ENCODE measurements around the gene CDKAL1.
A peak's percentile ranks its signal among the peaks of the same experiment; 100 is the strongest.
"Not testable (repeated sequence)": the region's sequence is repeated elsewhere in the genome, so short reads cannot be mapped to it uniquely, and the experiment has no call there.

Gene CDKAL1

DNA sequence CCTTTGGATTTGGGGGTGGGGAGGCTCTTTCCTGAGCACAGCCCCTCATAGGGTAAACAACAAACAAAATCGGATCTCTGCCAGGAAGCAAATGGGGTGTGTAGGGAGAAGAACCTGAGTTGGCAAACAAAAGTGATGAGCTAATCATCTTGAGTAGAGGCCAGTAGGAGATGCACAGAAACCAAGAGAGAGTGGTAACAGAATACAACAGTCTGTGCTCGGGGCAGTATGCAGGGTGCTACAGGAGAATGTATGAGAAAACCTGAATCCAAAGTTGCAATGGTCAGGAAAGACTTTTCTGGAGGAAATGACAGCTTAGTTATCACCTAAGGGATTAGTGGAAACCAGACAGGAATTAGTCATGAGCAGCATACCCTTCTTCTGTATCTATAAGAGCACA, 177.8 kb downstream of the CDKAL1 start:
- peak; percentile 85 for DNase-seq

GRCh38 chr6:20715135-20715806, 181.0 kb downstream of the CDKAL1 start:
- DNase-seq = no peak

DNA sequence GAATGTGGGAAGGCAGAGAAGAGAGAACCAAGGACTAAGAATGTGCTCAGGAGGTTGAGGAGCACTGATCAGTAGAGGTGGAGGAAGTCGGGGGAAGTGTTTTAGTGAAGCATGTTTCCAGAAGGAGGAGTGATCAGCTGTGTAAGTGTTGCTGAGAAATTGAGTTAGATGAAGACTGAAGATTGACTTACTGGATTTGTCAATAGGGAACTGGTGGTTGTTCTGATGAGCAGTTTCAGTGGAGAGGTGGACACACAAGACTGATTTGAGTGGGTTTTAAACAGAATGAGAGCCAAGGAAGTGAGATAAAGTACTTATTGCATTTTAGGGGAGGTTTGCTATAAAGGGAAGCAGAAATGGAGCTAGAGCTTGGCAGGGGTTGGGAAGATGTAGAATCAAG, 182.6 kb downstream of the CDKAL1 start:
- no peak for DNase-seq

DNA sequence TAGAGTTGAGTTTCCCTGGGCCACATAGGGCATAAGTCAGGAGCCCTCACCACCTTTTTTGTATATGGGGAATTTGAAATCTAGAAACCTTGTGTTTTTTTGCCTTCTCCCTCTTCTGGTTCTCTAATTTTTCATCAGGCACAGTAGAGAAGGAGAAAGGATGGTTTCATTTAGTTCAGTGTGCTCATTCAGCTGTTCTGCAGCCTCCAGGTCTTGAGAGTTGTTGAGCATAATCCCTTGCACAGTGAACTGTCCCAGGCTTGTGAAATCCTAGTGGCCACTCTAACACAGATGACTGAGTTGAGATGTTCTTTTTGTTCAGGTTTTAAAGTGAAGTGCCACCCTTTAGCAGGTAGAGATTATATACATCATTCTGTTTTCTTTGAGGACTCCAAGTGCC, 183.5 kb downstream of the CDKAL1 start:
- peak; percentile 42 for DNase-seq

DNA sequence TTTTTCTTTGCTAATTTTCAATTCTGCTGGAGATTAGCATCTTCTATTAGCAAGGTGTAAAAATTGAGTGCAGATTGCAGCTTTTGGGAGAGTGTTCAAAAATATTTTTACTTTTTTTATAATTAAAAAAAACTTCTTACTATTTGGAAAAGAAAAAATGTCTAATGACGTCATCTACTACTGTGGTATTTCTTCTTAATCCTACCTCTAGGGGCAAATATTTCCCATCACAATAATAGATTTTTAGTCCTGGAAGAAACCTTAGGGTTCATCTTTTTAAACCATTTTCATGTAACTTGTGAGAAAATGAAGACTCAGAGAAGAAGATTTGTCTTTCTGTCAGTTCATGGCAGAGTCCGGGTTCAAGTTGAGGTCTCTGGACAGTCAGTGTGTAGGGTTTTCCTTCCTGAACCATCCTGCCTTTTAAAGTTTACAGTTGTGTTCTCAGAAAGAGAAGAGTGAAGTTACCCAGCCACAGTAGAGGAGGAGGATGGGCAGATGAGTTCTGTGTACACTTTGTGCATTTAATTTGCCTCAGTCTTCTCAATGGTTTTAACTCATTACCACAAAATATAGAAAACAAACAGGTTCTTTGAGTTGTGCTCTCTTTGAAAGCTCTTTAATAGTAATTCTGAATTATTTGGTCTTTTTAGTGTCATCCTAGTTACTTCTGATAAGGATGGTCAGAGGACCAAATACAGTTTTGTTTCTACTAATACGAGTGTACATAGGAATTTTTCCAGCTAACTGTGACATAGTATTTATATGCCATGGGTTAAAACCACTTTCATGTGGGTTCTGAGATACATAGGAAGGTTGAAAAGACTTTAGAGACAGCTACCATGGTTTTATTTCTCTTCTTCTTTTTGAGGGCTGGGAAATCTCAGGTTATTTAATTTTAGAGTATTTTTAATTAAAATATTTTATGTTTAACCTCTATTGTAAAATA, 184.7 kb downstream of the CDKAL1 start:
- no peak for DNase-seq

GRCh38 chr6:20719980-20720379, 185.7 kb downstream of the CDKAL1 start:
- no peak for DNase-seq

DNA sequence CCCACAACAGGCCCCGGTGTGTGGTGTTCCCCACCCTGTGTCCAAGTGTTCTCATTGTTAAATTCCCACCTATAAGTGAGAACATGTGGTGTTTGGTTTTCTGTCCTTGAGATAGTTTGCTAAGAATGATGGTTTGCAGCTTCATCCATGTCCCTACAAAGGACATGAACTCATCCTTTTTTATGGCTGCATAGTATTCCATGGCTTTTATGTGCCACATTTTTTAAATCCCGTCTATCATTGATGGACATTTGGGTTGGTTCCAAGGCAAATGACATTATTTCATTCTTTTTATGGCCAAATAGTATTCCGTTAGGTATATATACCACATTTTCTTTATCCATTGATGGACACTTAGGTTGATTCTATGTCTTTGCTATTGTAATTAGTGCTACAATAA, 186.9 kb downstream of the CDKAL1 start:
- not testable (repeated sequence) for DNase-seq

DNA sequence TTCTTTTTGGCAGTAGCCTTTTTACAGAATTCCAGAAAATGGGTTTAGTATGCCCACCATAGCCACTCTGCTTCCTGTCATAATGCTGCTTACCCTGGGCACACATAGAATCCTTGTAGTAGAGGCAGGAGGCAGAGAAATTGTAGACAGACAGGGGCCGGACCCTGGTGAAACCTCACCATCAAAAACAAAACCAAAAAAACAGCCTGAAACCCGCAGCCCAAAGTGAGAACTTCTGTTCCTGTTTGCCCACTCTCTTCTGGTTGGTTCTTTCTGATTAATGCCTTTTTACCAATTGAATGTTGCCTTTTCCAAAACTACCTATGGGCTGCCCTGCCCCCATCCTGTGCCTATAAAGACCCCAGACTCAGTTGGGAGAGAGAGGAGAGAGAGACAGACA, 188.2 kb downstream of the CDKAL1 start:
- DNase-seq = no peak

GRCh38 chr6:20723236-20723635, 189.0 kb downstream of the CDKAL1 start:
- DNase-seq = no peak

DNA sequence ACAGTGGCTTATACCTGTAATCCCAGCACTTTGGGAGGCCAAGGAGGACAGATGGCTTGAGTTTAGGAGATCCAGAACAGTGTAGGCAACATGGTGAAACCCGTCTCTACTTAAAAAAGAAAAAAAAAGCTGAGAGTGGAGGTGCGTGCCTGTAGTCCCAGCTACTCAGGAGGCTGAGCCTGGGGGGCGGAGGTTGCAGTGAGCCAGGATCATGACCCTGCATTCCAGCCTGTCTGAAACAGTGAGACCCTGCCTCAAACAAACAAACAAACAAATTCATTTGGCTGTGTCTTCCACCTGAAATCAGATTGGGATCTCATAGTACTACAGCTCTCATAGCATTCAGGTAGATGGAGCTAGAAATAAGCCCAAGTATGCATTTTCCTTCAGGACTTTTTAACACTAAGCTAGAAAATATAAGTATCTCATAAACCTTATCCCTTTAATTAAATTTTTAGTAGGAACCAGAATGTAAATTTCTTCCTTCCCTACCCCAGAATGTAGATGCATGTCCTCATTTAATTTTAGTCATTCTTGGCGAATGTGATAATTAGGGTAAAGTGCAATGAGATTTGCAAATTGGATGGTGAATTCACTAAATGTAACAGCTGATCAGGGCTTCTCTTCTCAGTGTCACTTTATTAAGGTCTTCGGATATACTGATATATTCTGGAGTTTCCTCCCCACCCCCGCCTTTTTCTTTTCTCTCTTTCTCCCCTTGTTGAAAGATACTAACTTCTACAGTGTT, 190.4 kb downstream of the CDKAL1 start:
- DNase-seq = no peak

DNA sequence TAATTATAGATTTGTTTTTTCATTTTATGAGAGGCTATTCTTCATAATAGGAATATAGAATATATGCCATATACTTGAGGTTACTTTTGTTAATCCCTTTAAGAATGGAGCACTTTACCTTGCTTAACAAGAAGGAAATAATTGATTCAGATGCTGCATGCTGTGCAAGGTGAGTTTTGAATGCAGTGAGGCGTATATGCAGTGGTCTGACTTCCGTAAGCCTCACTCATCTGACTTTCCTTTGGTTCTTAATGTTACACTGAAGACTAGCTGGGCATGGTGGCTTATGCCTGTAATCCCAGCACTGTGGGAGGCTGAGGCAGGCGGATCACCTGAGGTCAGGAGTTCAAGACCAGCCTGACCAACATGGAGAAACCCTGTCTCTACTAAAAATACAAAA, 191.0 kb downstream of the CDKAL1 start:
- not testable (repeated sequence) for DNase-seq

- no peak for DNase-seq
Observed at GRCh38 chr6:20729086-20729485, 194.8 kb downstream of the CDKAL1 start.

- DNase-seq = not testable (repeated sequence)
Observed at GRCh38 chr6:20732362-20732761, 198.1 kb downstream of the CDKAL1 start.

DNA sequence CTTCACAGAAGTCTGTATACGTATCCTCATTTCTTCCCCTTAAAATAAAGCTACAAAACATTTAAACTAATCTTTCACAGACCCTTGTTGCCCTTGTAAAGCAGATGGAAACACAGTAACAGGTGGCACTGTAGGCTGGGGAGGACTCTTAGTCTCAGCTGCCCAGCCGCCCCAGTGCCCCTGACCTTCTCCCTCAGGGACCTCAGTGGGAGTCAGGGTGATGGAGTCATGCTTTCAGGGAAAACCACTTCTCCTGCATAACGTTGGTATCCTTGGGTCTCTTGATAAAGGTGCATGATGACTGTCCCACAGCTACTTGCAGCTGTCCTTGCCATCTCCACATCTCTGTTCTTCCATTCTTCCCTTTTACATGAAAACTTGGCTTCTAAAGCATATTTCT, 198.6 kb downstream of the CDKAL1 start:
- no peak for DNase-seq

DNA sequence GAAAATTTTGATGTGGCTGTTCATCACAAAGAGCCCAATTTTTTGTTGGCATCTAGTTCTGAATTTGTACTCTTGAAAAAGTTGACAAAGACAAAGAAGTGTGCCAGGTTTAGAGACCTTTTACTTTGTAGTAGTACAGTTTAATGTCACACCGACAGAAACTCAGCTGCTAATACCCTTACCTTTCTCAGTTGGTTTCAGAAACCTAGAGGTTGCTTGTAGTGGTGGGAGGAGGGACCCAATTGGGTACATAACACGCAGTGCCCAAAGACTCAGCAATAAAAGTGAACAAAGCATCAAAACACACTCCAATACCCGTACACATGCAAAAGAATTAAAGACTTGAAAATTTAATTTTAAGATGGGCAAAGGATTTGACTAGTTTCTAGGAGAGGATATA, 203.7 kb downstream of the CDKAL1 start:
- no peak for DNase-seq

DNA sequence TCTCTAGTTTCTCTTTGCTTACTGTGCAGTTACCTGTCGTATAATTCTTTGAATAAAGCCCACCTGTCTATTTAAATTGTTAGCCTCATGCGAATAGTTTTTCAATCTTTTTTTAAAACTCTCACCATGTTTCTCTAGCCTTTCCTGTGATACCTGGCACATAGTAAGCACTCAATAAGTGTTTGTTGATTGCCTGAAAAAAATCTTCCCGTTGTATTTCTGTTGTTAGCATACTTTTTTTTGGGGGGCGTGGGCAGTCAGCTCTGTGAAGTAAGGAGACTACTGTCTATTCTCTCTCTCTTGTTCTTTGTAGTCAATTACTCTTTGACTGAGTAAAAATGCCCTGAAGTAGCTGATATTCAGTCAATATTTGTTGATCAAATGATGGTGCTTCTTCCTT, 205.8 kb downstream of the CDKAL1 start:
- DNase-seq = no peak

DNA sequence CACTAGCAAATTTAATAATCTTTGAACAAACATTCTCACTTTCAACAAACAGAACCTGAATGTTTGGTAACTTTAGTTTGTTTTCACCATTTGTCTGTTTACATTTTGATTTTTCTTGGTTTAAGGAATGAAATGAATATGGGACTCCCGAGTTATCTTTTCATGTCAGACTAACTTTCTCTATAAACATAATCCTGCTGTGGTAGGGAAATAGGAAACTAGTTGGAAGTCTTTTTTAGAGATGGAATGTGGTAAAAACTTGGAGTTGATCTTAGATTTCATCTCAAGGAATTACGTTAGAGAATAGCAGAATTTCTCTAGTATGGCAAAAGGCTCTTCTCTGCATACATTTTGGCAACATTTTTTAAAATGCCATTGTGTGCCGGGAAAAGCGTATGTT, 206.5 kb downstream of the CDKAL1 start:
- no peak for DNase-seq

DNA sequence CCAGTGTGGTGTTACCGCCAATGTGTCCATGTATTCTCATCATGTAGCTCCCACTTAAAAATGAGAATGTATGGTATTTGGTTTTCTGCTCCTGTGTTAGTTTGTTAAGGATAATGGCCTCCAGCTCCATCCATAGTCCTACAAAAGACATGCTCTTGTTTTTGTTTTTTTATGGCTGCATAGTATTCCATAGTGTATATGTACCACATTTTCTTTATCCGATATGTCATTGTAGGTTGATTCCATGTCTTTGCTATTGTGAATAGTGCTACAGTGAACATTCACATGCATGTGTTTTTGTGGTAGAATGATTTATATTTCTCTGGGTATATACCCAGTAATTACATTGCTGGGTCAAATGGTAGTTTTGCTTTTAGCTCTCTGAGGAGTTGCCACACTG, 207.2 kb downstream of the CDKAL1 start:
- DNase-seq = no peak

DNA sequence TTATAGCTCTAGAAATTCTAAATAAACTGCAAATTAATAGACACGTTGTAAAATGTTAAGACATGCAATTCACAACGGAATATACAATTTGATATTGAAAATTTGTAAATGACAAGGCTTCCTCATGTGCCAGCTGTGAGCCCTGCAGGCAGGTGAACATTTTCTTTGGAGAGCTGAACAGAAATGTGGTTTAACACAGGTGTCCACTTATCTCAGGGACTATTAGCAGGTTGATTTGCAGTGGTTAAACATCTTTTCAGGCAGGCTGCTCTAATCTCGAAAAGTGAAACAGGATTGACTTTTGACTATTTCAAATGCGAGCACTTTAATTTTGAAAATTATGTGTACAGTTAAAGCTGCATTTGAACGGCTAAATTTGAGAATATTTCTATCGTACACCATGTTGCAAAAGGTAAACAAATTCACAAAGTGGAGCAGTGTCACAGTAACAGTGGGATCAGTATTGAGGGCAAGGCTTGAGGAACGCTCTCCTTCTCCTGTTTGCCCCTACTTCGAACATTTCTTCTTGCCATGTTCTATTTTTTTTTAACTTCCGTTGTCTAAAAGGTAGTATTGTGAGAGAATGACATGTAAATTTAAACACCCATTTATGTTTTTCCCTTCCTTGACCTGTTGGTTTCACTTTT, 210.8 kb downstream of the CDKAL1 start:
- DNase-seq = peak; percentile 87

GRCh38 chr6:20746024-20746423, 211.8 kb downstream of the CDKAL1 start:
- no peak for DNase-seq

DNA sequence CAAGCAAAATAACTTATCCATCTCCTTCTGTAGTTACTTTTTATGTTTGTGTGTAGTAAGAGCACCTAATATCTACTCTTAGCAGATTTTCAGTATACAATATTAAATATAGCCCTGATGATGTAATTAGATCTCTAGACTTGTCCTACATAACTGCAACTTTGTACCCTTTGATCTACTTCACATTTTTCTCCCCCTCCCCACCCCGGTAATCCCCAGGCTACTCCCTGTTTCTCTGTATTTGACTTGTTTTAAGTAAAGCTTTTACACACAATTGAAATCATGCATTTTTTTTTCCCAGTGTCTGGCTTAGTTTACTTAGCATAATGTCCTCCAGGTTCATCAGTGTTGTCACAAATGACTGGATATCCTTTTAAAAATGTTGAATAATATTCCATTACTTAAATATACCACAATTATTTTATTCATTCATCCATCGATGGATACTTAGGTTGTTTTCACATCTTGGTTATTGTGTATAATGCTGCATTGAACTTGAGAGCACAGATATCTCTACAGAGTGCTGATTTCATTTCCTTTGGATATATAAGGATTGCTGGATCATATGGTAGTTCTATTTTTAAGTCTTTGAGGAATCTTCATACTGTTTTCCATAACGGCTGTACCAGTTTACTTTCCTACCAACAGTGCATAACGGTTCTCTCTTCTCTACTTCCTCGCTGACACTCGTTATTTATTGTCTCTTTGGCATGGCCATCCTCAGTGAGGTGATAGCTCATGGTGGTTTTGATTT, 212.7 kb downstream of the CDKAL1 start:
- no peak for DNase-seq

- no peak for DNase-seq
Observed at GRCh38 chr6:20747991-20748390, 213.7 kb downstream of the CDKAL1 start.

All from NCI-H1105 treated with DMSO at 0.1 percent for 48 hours (cell line).